Dendritic cell treated with granulocyte-macrophage colony-stimulating factor and Interleukin-4, amounts not matched to agents 40 ng/mL and 50 ng/mL, for 4 days (primary cell): ENCODE measurements around the gene NOS1.

ENCODE experiments used
- H3K27ac Mint-ChIP-seq: one replicate; pipeline ENCODE4 v1.8.0; 2022; ENCODE audit warnings: mild to moderate bottlenecking, mixed read lengths
- H3K27me3 Mint-ChIP-seq: one replicate; pipeline ENCODE4 v1.8.0; 2022; ENCODE audit warnings: mild to moderate bottlenecking, mixed read lengths
- H3K36me3 Mint-ChIP-seq: one replicate; pipeline ENCODE4 v1.8.0; 2022; ENCODE audit warnings: low read depth, mixed read lengths
- H3K4me1 Mint-ChIP-seq: one replicate; pipeline ENCODE4 v1.8.0; 2022; ENCODE audit warnings: low read depth, mixed read lengths
- H3K4me3 Mint-ChIP-seq: one replicate; pipeline ENCODE4 v1.8.0; 2022; ENCODE audit warnings: mild to moderate bottlenecking, moderate library complexity, mixed read lengths
- H3K9me3 Mint-ChIP-seq: one replicate; pipeline ENCODE4 v1.8.0; 2022; ENCODE audit warnings: mixed read lengths
- intact Hi-C: fragments of 100-400 bp; cut with micrococcal nuclease; formaldehyde crosslinking; loops from one replicate; pipeline ENCODE4 v1.15.0; 2022

Gene NOS1

DNA sequence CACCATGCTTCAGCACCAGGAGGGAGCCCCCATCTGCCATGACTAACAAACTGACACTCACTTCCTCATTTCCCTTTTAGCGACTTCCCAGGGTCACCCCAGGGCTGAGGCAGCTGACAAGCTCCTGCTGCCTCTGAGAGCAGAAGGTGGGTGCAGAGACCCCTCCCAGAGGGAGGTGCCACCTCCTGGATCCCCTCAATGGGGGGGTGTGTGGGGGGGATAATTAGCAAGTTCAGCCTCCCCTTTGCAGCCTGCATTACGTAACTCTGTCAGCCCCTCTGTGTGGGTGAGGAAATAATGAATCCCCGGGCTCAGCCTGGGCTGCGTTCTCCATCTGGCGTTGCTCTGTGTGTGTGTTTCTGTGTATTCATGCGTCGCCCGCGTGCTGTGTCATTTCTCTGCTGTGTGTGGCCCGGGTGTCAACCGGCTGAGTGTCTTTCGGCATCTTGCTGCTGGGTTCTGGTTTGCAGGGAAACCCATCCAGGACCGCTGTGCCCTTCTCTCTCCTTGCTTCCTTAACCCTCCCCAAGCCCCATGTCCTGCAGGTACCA lies 28.0 kb downstream of the NOS1 start:
- intact Hi-C loops: no loop called here
- H3K4me1 Mint-ChIP-seq: peaks cover 14% of the 10 kb centered on the region
- no peak overlapping the region for H3K27ac Mint-ChIP-seq
- peaks cover 19% of the 10 kb centered on the region for H3K27me3 Mint-ChIP-seq
- no peak overlapping the region for H3K4me3 Mint-ChIP-seq
- no peaks in the 10 kb centered on the region for H3K9me3 Mint-ChIP-seq
- no peaks in the 10 kb centered on the region for H3K36me3 Mint-ChIP-seq

DNA sequence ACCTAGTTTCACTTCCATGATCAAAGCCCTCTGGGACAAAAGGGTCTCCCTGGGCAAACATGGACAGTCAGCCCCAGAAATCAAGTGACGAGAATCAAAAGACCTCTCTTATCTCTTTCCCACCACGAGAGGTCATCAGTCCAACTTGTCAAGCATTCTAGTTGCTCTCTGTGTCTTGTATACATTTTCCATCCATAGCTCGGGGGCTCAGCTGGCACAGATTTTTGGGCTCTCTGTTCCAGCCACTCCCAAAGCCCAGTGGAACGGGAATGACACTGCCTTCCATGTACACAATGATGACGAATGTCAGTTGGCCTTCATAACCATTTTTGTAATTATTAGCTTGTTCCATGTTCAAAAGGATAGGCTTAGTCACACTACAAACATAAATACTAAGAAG lies 29.7 kb downstream of the NOS1 start:
- Mint-ChIP-seq H3K9me3 (no peaks in the 10 kb centered on the region), H3K4me1 (peaks cover 14% of the 10 kb centered on the region), H3K4me3 (no peak overlapping the region), H3K27me3 (peaks cover 13% of the 10 kb centered on the region), H3K27ac (no peak overlapping the region), H3K36me3 (no peaks in the 10 kb centered on the region)
- intact Hi-C loops: no loop called here

DNA sequence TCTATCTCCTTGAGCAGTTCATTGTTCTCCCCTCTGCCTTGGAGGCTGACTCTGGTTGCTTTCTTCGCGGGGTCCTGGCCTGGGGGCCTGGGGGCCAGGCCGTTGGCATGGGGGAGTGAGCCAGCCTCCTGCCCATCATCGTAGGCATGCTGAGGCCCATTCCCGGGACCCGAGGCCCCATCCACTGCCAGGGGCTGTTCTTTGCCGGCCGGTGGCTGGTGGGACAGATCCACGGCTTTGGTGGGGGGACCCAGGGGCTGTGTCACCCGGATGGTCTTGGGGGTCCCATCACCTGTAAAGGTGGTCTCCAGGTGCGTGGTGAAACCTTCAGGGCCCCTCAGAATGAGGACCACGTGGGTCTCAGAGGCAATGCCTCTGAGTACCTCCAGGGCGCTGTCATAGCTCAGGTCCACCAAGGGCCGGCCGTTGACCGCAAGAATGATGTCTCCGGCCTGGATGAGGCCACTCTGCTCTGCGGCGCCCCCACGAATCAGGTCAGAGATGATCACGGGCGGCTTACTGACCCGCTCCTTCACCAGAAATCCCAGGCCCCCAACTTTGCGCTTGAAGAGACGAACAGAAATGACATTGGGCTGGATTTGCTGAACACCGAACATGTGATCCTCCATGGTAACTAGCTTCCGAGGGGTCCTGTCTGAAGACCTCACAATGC lies 30.8 kb downstream of the NOS1 start:
- Mint-ChIP-seq H3K4me1 (peaks cover 14% of the 10 kb centered on the region), H3K27me3 (peaks cover 13% of the 10 kb centered on the region), H3K4me3 (no peak overlapping the region), H3K27ac (no peak overlapping the region), H3K9me3 (no peaks in the 10 kb centered on the region), H3K36me3 (no peaks in the 10 kb centered on the region)
- intact Hi-C loops: no loop called here

DNA sequence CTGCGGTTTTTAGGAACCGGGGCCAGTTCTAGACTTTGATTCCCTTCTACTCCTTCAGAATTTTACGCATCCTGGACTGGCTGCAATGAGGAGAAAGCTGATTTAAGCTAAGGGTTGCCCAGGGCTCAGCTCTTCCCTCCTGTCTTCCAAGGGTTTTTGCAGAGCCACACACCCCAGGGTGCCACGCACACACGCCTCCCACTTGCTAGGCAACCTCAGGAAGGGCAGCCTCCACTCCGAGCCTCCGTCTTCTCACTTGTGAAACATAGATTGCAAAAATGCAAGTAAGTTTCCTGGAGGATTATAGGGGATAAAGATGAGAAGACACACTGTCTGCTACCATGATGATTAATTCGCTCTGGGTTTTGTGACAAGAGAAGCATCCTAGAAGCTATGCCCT lies 31.7 kb downstream of the NOS1 start:
- intact Hi-C loops: no loop called here
- H3K36me3 Mint-ChIP-seq: no peaks in the 10 kb centered on the region

DNA sequence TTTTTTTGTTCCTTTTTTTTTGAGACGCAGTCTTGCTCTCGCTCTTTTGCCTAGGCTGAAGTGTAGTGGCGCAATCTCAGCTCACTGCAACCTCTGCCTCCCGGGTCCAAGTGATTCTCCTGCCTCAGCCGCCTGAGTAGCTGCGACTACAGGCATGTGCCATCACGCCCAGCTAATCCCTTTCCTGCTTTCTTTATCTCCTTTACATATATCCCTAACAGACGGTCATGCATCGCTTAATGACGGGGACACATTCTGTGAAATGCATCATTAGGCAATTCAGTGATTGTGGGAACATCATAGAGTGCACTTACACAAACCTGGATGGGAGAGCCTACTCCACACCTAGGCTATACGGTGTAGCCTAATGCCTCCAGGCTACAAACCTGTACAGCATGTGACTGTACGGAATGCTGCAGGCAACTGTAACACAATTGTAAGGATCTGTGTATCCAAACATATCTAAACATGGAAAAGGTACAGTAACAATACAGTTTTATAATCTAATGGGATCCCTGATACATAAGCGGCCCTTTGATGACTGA lies 32.8 kb downstream of the NOS1 start:
- Mint-ChIP-seq H3K27ac (no peak overlapping the region), H3K9me3 (no peaks in the 10 kb centered on the region), H3K4me3 (no peak overlapping the region), H3K27me3 (peaks cover 4% of the 10 kb centered on the region), H3K36me3 (no peaks in the 10 kb centered on the region), H3K4me1 (peaks cover 7% of the 10 kb centered on the region)
- intact Hi-C loops: no loop called here

More for the DNA sequence above, 31.7 kb downstream of the NOS1 start:
- H3K9me3 Mint-ChIP-seq: no peaks in the 10 kb centered on the region
- peaks cover 13% of the 10 kb centered on the region for H3K27me3 Mint-ChIP-seq
- H3K4me3 Mint-ChIP-seq: no peak overlapping the region
- H3K27ac Mint-ChIP-seq: no peak overlapping the region
- peaks cover 14% of the 10 kb centered on the region for H3K4me1 Mint-ChIP-seq

DNA sequence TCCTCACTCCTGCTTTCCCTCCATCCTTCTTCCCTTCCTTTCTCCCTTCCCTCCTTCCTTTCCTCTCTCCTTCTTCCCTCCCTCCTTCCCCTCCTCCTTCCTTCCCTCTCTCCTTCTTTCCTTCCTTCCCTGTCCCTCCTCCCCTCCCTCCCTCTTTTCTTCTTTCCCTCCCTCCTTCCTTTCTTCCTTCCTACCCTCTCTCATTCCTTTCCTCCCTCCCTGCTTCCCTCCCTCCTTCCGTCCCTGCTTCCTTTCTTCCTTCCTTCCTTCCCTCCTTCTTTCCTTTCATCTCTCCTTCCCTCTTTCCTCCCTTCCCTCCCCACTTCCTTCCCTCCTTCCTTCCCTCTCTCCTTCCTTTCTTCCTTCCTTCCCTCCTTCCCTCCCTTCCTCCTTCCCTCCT lies 39.0 kb downstream of the NOS1 start:
- Mint-ChIP-seq H3K27me3 (no peaks in the 10 kb centered on the region), H3K9me3 (peaks cover 7% of the 10 kb centered on the region), H3K36me3 (no peaks in the 10 kb centered on the region), H3K27ac (no peak overlapping the region), H3K4me3 (no peak overlapping the region), H3K4me1 (no peaks in the 10 kb centered on the region)
- intact Hi-C loops: no loop called here

DNA sequence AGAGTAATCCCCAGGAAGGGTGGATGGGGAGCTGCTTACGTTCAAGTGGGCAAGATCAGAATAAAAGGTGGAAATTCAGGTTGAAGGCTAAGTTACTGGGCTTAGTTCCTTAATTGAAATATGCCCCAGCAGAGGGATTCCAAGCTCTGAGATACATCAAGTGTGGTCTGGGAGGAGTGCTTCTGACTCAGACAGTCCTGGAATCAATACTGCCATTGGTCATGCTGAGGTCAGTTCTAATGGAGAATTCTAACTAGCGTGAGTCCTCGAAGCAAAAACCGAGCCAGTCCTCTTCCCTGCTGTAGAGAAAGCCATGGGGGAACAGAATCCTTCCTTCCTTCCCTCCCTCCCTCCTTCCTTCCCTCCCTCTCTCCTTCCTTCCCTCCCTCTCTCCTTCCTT lies 39.9 kb downstream of the NOS1 start:
- no peak overlapping the region for H3K4me3 Mint-ChIP-seq
- H3K36me3 Mint-ChIP-seq: no peaks in the 10 kb centered on the region
- intact Hi-C loops: no loop called here
- H3K9me3 Mint-ChIP-seq: peaks cover 7% of the 10 kb centered on the region
- no peaks in the 10 kb centered on the region for H3K4me1 Mint-ChIP-seq
- no peaks in the 10 kb centered on the region for H3K27me3 Mint-ChIP-seq
- no peak overlapping the region for H3K27ac Mint-ChIP-seq

DNA sequence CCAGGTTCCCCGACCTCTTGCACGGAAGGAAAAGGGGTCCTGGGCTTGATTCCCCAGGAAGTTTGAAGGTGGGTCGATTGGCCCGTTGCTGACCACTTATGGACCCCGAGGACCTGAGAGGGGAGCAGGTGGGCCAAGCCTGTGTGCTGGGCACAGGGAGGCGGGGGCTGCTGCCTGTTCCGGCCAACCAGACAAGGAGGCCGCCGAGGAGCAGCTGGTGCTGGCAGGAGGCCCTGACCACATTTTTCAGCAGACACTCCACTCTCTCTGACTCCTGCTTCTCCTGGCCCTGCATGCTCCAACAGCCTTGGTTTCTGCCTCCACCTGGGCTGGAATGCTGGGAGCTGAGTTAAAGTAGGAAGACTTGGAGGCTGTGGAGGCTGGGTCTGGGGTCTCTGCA lies 42.8 kb downstream of the NOS1 start:
- intact Hi-C loops: no loop called here

DNA sequence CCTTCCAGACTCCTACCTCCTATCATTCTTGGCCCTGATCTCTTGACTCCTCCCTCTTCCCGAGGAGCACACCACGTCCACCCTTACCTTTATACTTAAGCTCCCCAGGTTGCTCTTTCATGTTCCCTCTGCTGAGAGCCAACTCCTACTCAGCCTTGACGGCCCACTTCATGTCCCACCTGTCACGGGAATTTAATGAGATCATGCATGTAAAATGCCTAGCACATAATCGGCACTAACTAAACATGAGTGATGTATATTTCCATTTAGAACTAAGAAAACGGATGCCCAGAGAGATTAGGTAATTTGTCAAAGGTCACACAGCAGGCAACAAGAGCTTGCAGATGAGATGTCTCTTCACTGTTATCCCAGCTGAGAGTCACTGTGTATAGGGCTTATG lies 45.1 kb downstream of the NOS1 start:
- no peak overlapping the region for H3K27ac Mint-ChIP-seq
- H3K9me3 Mint-ChIP-seq: no peaks in the 10 kb centered on the region

More for the DNA sequence above, 42.8 kb downstream of the NOS1 start:
- Mint-ChIP-seq H3K4me1 (no peaks in the 10 kb centered on the region), H3K27ac (no peak overlapping the region), H3K4me3 (no peak overlapping the region), H3K36me3 (no peaks in the 10 kb centered on the region), H3K27me3 (peaks cover 2% of the 10 kb centered on the region), H3K9me3 (peaks cover 7% of the 10 kb centered on the region)

DNA sequence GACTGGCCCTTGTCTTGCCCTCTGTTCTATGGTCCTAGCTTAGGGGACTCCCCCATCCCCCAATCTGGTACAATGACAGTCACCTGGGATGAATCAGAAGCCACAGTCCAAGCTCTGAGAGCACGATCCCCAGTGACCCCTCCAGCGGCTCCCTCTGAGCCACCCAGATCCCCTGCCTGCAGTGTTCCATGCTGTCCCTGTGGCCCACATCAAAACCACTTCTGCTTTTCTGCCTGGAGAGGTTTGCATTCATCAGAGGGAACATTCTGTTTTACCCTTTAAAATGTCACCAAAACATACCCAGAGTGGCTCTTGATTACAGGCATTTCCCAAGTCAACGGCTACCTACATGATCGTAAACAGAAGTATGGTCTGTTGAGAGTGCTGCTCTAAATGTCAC lies 47.5 kb downstream of the NOS1 start:
- Mint-ChIP-seq H3K4me1 (no peaks in the 10 kb centered on the region), H3K36me3 (no peaks in the 10 kb centered on the region), H3K27me3 (peaks cover 2% of the 10 kb centered on the region), H3K27ac (no peak overlapping the region), H3K9me3 (no peaks in the 10 kb centered on the region), H3K4me3 (no peak overlapping the region)
- intact Hi-C loops: no loop called here

More for the DNA sequence above, 45.1 kb downstream of the NOS1 start:
- Mint-ChIP-seq H3K4me1 (no peaks in the 10 kb centered on the region), H3K4me3 (no peak overlapping the region), H3K27me3 (peaks cover 2% of the 10 kb centered on the region), H3K36me3 (no peaks in the 10 kb centered on the region)
- intact Hi-C loops: no loop called here

DNA sequence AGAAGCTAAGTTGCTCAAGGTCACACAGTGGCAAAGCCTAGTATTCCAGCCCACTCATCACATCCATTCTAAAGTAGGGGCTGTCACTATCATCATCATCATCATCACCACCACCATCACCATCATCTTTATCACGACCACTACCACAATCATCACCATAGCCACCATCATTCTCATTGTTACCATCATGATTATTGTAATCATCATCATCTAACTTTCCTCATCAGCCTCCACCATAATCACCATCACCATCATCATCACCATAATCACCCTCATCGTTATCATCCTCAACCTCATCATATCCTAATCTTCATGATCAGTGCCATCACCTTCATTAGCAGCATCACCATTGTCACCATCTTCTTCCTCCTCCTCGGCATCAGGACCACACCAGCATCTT lies 48.7 kb downstream of the NOS1 start:
- H3K36me3 Mint-ChIP-seq: no peaks in the 10 kb centered on the region
- H3K4me3 Mint-ChIP-seq: no peak overlapping the region
- intact Hi-C loops: no loop called here
- H3K4me1 Mint-ChIP-seq: no peaks in the 10 kb centered on the region
- no peak overlapping the region for H3K27ac Mint-ChIP-seq
- H3K9me3 Mint-ChIP-seq: no peaks in the 10 kb centered on the region
- H3K27me3 Mint-ChIP-seq: peaks cover 2% of the 10 kb centered on the region

DNA sequence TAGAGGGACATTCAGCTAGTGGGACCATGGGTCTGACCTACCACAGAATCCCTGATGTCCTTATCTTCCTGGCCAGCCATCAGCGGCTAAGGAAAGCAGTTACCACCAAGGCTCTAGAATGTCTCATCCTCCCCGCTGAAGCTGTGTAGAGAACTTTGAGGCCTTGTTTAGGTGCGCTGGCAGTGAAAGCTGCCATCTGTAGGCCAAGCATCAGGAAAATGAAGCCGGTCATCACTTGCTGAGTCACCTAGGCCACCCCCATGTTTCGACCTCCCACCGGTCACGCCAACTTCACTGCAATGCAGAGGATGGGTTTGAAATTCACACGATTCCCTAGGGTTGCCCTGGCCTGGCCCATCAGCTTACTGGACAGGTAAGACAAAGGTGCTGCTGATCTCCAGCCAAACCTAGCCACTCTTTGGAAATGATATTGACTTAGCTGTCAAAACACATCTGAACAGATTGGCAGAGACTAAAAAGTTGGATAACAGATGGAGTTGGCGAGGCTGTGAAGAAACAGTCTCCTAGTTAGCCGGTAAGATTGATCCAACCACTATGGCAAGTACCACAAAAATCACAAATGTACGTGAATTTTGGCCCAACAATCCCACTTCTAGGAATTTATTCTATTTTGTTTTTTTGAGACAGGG lies 52.0 kb downstream of the NOS1 start:
- intact Hi-C loops: no loop called here
- H3K9me3 Mint-ChIP-seq: no peaks in the 10 kb centered on the region
- H3K36me3 Mint-ChIP-seq: no peaks in the 10 kb centered on the region
- no peaks in the 10 kb centered on the region for H3K27me3 Mint-ChIP-seq
- no peak overlapping the region for H3K27ac Mint-ChIP-seq
- H3K4me3 Mint-ChIP-seq: no peak overlapping the region
- no peaks in the 10 kb centered on the region for H3K4me1 Mint-ChIP-seq

DNA sequence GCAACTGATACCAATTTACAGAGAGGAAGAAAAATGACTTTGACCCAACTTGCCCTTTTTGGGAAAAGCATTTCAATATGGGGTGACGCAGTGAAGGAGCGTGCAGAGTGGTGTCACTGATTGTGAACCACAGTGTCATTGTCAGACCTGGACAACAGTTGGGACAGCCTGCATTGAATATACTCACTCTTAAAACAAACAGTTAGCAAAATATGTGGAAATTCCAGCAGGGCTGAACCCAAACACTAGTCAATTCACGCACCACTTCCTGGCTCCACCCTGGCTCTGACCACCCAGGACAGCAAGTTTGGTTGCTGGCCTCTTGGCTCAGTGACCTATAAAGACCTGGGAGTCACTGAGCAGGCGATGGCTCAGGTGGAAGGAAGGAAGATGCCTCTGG lies 61.3 kb downstream of the NOS1 start:
- H3K9me3 Mint-ChIP-seq: no peaks in the 10 kb centered on the region
- intact Hi-C loops: no loop called here
- no peaks in the 10 kb centered on the region for H3K36me3 Mint-ChIP-seq
- H3K27me3 Mint-ChIP-seq: no peaks in the 10 kb centered on the region
- H3K27ac Mint-ChIP-seq: no peak overlapping the region
- H3K4me3 Mint-ChIP-seq: no peak overlapping the region
- no peaks in the 10 kb centered on the region for H3K4me1 Mint-ChIP-seq

DNA sequence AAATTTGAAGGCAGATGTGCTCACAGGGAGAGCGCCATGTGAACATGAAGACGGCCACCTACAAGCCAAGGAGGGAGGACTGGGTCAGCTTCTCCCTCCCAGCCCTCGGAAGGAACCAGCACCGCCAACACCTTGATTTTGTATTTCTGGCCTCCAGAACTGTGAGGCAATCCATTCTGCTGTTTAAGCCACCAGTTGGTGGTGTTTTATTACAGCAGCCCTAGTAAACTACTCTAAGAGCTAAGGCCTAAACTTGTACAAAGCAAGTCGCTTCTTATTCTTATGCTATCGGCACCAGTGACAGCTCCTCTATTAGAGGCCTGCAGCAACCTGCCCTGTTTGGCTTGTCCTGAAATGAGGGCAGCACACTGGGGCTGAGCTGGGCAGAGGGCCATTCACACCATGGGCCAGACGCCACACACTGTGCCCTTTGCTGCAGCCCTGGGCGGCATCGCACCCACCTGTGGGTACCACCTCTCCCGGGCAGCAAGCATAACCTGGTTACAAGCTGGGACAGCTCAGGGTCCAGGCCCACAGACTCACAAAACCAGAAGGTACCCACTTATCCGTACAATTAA lies 62.7 kb downstream of the NOS1 start:
- Mint-ChIP-seq H3K36me3 (no peaks in the 10 kb centered on the region), H3K9me3 (no peaks in the 10 kb centered on the region)

More for the DNA sequence above, 62.7 kb downstream of the NOS1 start:
- H3K4me3 Mint-ChIP-seq: no peak overlapping the region
- no peak overlapping the region for H3K27ac Mint-ChIP-seq
- intact Hi-C loops: no loop called here
- peaks cover 9% of the 10 kb centered on the region for H3K27me3 Mint-ChIP-seq
- no peaks in the 10 kb centered on the region for H3K4me1 Mint-ChIP-seq
